Heart left ventricle (tissue), 13 donors: Measurements from ENCODE around the gene LIG3.

ENCODE experiments used
- CTCF ChIP-seq, 12 donors: fragments of 200-600 bp; sonication (generic) in 4 of 12; IDR thresholded peaks; one replicate each; pipeline versions ENCODE4 v1.5.0 to v1.8.0; 2018 to 2022; ENCODE audit warnings: antibody characterized with exemption in 12 of 12, mild to moderate bottlenecking in 5 of 12
- POLR2A ChIP-seq, 2 donors: fragments of 450-650 bp; IDR thresholded peaks; one replicate each; pipeline ENCODE4 v1.6.1; 2017; ENCODE audit warnings: antibody characterized with exemption in 2 of 2, mild to moderate bottlenecking in 2 of 2, moderate library complexity in 2 of 2
- donor health status: ischemic (EF 13 %, LVEDD 7.1; RV severe dilation, severe dysfunction).
- donor health status: DM: no; HTN: yes; CAD: no.
- donor health status: DM: no; HTN: no; CAD: no.
- donor health status: ischemic (EF 25% LVEDD 6.9; RV normal size, moderate dysfunction).
- donor health status: ischemic (EF 25% LVEDD 5.7; RV mildly dilated, moderate dysfunction).
- donor health status: ischemic (EF 35%, LVEDD 5.7; RV mildly dilated, moderate dysfunction).
- donor health status: nonischemic (EF 11% LVEDD 7.7; RV severe dilation, severe dysfunction).
- donor health status: DM: yes; HTN: yes; CAD: no.
- donor health status: PGD.
- donor health status: ischemic (EF 29% LVEDD 5.4; RV normal size, mild dysfunction).
- donor health status: nonischemic (EF 23%, LVEDD 6.1; RV moderate dilation, normal function).

GRCh38 chr17:34998205-34998604, 17.9 kb downstream of the LIG3 start:
- TF ChIP-seq CTCF (IDR thresholded peaks at IDR 0.05) (peak; percentile 56 to 73 (median 63)), POLR2A (IDR thresholded peaks at IDR 0.05) (no peak)
